BJ (cell line): ENCODE results near the gene CDH22. TPM values are rescaled to one million over a fixed set of nuclear protein-coding genes. Genes with fewer than 3 reads are reported as not detected.

Source experiments
- CTCF ChIA-PET: fragments of 350-600 bp; formaldehyde crosslinking; extraction: SDS; loops from one replicate; lab custom pipeline; 2021; ENCODE audit warnings: antibody characterized with exemption, inconsistent platforms; lab: Yijun Ruan, JAX
- POLR2A ChIA-PET: fragments of 300-600 bp; sonication (Branson Sonifier 250); formaldehyde crosslinking; extraction: SDS; loops from one replicate; lab custom pipeline; 2021; ENCODE audit warnings: antibody characterized with exemption; lab: Charles Lee
- DNase-seq: peaks from one replicate; pipeline ENCODE4 v3.0.0-alpha.2; 2011; ENCODE audit warnings: low read depth
- H3K27me3 ChIP-seq: 2 replicates; pipeline ENCODE4 v1.6.0; 2011; ENCODE audit warnings: low read length; ENCODE audit not compliant: control insufficient read depth, insufficient read depth
- H3K36me3 ChIP-seq: 2 replicates; pipeline ENCODE4 v1.5.1; 2011; ENCODE audit warnings: low read length; ENCODE audit not compliant: control insufficient read depth, insufficient read depth
- H3K4me3 ChIP-seq: 2 replicates; pipeline ENCODE4 v1.5.1; 2011; ENCODE audit warnings: low read depth, mild to moderate bottlenecking, control low read depth, low read length
- CTCF ChIP-seq: IDR thresholded peaks from 2 replicates; pipeline ENCODE4 v1.5.1; 2011; ENCODE audit warnings: low read depth, mild to moderate bottlenecking, control low read depth, inconsistent platforms, low read length, moderate library complexity; ENCODE audit not compliant: insufficient read depth
- polyA plus RNA-seq: library from polyadenylated mRNA; depleted of rRNA; stranded (reverse); fragments of >200 nt; gene quantifications from 2 replicates; pipeline ENCODE4 v1.2.3, GENCODE V29; 2011

Gene CDH22
- polyA plus RNA-seq, 1 experiment: not detected

GRCh38 chr20:46230106-46230491 lies 78.2 kb downstream of the CDH22 start:
- DNase-seq: no peak
- no peak for TF ChIP-seq CTCF
- ChIA-PET POLR2A (no interaction called here), CTCF (interaction anchor here (0.9 kb wide), 1 partner anchor 118 kb away, joined by 4 read pairs; no protein-coding TSS in a partner anchor)
- Histone ChIP-seq H3K4me3 (no peak overlapping the region), H3K27me3 (peaks cover 1% of the 10 kb centered on the region; the same call in 1 of the 2 replicates), H3K36me3 (no peaks in the 10 kb centered on the region)

- no peak for DNase-seq
- CTCF ChIA-PET: no interaction called here
- Histone ChIP-seq H3K27me3 (peaks cover 1% of the 10 kb centered on the region; the same call in 1 of the 2 replicates), H3K4me3 (no peak overlapping the region), H3K36me3 (no peaks in the 10 kb centered on the region)
- POLR2A ChIA-PET: no interaction called here
- no peak for TF ChIP-seq CTCF
Observed at GRCh38 chr20:46229478-46230105, 78.7 kb downstream of the CDH22 start.

- TF ChIP-seq CTCF: no peak
- H3K27me3 ChIP-seq: peaks cover 3% of the 10 kb centered on the region; the same call in 1 of the 2 replicates
- H3K36me3 ChIP-seq: no peaks in the 10 kb centered on the region
- POLR2A ChIA-PET: no interaction called here
- CTCF ChIA-PET: no interaction called here
- DNase-seq: no peak
- H3K4me3 ChIP-seq: no peak overlapping the region
Observed at GRCh38 chr20:46228670-46229069, 79.6 kb downstream of the CDH22 start.

GRCh38 chr20:46227272-46227767 lies 81.0 kb downstream of the CDH22 start:
- TF ChIP-seq CTCF: no peak
- Histone ChIP-seq H3K36me3 (no peaks in the 10 kb centered on the region), H3K4me3 (no peak overlapping the region), H3K27me3 (peaks cover 1% of the 10 kb centered on the region; the same call in 1 of the 2 replicates)
- ChIA-PET CTCF (no interaction called here), POLR2A (no interaction called here)
- no peak for DNase-seq

- TF ChIP-seq CTCF: no peak
- peaks cover 1% of the 10 kb centered on the region for H3K27me3 ChIP-seq
- H3K4me3 ChIP-seq: no peak overlapping the region
- CTCF ChIA-PET: interaction anchor here (1.2 kb wide), 1 partner anchor 11 kb away, joined by 4 read pairs; no protein-coding TSS in a partner anchor
- POLR2A ChIA-PET: no interaction called here
- no peak for DNase-seq
- no peaks in the 10 kb centered on the region for H3K36me3 ChIP-seq
Observed at GRCh38 chr20:46226602-46227001, 81.7 kb downstream of the CDH22 start.
